Measurements from ENCODE around the gene KIF25.
A peak's percentile ranks its signal among the peaks of the same experiment; 100 is the strongest.

KIF25 gene, protein sequence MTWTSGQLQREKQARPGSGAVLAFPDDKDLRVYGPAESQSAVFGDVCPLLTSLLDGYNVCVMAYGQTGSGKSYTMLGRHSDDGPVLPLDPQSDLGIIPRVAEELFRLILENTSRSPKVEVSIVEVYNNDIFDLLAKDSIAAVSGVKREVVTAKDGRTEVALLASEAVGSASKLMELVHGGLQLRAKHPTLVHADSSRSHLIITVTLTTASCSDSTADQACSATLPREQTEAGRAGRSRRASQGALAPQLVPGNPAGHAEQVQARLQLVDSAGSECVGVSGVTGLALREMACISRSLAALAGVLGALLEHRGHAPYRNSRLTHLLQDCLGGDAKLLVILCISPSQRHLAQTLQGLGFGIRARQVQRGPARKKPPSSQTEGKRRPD

DNA sequence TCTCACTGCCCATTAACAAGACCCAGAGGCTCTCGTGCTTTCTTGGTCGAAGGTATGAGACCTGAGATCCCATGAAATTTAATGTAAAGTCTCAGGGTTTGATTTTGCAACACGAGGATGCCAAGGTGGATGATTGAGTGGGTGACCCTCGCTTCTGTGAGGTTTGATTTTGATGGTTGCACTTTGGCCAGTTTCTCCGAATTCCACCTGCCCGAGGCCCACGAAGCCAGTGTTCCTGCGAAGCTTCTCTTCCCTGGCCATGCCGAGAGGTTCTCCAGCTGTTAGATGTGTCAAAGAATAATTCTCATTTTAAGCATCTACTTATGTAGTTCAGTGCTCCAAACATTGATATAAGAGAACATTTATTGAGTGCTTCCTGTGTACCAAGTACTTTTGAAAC is at the start of gene KIF25:
TSS of gene KIF25 (plus strand) at position 30 of the 400 bp plus-strand sequence. CDS start 31,915 bp downstream, outside the sequence.
- DNase-seq, result no peak

DNA sequence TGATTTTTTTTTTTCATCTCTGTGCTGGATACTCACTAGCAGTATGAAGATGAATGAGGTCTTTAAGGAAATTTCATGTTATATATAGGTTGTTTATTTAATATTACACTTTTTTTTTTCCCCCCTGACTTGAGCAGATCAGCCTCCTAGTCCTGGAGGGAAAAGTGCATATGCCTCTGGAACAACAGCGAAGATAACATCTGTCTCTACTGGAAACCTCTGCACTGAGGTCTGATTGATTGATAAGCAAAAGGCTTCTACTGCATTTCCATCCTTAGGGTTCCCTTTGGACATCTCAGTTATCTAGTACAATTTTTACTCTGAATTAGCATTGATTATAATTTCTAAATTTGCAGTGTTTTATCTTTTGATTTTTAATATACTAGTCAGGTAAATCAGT is 49.8 kb upstream of the KIF25 start:
- DNase-seq, result no peak

DNA sequence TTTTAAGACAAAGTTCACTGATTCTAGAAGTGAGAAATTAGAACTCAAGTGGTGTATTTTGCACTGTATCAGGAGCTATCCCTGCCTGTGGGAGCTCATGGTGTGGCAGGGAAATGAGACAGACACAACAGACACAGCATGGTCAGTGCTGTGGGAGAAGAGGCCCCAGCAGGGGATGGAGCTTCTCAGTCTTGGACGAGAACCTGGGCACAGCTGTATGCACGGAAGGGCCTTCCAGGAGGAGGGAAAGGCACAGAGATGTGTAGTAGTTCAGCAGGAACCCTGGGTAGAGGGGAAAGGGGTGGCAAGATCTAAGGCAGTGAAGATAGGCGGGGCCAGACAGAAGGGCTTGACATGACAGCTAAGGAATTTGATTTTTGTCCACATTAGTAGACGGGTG is 48.8 kb upstream of the KIF25 start:
- no peak for DNase-seq

DNA sequence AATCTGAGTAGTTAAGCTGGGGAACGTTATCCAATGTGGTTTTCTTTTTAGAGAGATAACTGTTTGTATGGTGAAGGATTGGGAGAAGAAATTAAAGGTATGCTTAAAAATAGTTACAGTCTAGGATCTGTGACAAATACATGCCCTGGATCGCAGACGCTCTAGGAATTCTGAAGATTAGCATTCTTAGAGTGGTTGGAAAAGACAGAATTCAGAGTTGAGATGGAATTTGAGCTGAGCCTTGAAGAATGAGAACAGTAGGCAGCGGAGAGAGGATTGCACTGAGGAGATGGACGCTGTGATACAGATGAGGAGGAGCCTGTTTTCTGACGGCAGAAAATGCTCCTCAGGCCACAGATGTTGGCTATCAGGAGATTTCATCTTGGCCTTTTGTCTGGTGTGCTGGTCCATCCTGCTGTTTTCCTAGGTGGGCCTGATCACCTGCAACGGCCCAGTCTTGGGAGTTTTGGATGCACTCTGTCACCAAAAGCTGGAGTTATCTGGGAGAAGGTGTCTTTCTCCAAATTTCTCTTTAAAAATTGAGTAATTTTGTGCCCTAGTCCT is 48.3 kb upstream of the KIF25 start:
- DNase-seq, result no peak

DNA sequence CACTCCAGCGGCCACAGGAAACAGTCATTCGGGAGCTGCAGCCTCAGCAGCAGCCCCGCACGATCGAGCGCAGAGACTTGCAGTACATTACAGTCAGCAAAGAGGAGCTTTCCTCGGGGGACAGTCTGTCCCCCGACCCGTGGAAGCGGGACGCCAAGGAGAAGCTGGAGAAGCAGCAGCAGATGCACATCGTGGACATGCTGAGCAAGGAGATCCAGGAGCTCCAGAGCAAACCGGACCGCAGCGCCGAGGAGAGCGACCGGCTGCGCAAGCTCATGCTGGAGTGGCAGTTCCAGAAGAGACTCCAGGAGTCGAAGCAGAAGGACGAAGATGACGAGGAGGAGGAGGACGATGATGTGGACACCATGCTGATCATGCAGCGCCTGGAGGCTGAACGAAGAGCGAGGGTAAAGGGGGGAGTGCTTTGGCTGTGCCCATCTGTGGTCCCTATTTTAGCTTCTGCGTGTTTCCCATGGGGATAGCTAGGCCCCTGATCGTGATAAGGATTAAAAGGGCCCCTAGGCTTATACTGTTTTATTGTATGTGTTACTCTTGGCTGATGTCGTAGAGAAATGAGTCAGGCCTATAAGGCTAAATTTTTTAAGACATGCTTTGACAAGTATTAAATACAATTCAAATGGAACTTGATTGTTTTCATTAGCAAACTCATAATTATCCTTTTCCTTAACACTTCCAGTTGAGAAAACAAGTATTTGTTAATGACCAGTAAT is 45.5 kb upstream of the KIF25 start:
- DNase-seq, result no peak

DNA sequence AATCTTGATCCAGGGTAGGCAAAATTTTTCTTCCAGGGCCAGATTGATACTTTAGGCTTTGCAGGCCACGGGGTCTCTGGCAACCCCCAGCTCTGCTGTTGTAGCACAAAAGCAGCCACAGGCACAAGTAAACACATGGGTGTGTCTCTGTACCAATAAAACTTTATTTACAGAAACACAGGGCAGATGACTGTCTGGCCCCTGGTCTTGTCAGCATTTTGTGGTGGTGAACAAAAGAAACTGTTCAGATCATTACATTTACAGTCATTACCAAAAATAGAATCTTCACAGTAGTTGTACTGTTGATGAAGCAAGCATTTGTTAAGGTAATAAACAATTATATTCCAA is 45.0 kb upstream of the KIF25 start:
- no peak for DNase-seq

DNA sequence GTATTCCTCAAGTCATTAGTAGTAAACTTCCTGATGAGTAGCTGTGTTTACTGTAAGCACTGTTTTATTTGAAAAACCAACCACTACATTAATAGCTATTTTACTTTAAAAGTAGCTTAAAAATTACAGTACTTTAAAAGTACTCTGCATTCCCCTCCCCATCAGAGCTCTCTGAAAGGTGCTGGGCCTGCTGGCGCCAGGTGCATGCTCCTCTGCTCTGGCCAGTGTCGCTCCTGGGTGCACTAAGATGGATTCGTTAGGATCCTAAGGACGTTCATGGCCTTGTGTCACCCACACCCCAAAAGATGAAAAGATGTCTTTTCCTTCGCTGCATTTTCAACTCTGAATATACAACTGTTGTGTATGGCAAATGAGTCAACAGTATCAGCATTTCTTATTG is 43.9 kb upstream of the KIF25 start:
- no peak for DNase-seq

DNA sequence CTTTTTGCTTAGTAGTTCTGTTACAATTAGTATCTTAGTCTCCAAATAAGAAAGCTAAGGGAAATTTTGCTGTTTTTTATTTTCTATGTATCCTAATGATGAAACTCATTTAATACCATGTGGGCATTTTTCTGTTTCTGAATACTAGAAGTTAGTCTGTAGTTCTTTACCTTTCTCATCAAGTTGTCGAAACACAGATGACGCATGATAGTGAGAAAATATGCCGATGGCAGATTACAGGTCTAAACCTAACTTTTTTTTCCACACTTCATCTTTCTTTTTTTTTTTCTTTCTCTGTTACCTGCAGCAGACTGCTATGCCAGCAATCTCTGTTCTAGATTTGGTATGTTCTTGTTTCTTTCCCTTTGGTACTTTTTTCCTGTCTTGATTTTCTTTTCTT is 43.3 kb upstream of the KIF25 start:
- DNase-seq, result no peak

DNA sequence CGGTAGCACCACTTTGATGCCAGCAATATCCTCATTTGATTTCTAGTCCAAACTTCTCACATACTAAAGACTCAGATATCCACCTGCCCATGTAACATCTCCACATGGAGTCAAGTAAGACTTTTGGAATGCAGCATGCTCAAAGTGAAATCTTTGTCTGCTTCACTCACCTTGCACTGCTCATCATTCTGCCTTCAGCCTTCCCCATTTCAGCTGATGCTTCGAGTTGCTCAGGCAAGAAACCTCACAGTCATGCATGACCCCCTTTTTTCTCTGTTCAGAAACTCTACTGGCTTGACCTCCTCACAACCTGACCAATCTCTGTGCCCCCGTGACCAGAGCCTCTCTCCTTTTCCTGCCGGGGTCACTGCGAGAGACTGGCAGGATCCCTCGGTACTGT is 41.0 kb upstream of the KIF25 start:
- no peak for DNase-seq

DNA sequence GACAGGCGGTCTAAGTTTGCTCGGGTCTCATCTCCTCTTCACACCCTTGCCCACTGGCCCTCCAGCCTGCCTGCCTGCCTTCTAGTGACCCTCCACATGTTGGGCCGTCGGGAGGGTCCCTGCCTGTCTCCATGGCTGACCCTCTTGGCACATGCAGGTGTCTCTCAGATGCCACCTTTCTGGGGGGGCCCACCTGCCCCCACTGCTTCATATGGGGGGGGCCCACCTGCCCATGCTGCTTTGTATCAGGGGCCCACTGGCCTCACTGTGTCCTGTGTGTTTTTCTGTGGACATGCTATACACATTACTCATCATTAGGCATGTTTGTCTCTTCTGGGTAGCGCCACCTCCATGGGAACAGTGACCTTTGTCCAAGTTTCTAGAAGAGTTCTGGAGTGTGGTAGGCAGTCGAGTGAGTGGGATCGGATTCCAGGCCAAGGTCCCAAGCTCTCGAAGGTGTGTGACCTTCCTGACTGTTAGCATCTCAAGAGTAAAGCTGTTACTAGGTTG is 40.4 kb upstream of the KIF25 start:
- DNase-seq, result no peak

DNA sequence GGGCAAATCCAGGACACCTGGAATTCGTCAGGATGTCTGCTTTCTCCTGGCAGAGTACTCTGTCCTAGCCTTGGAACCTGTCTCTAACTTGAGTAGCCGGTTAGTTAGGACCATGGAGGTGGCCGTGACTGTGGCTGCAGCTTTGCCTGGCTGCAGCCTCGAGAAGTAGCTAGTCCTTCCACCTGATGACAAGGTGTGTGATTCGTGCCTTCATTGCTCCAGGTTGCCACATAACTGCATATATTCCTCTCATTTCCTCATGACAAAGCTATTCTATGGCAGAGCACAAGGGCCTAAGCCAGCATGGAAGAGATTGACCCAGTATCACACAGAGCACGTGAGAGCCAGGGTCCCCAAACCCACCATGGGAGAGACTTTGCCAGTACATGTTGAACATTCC is 39.8 kb upstream of the KIF25 start:
- DNase-seq, result no peak

DNA sequence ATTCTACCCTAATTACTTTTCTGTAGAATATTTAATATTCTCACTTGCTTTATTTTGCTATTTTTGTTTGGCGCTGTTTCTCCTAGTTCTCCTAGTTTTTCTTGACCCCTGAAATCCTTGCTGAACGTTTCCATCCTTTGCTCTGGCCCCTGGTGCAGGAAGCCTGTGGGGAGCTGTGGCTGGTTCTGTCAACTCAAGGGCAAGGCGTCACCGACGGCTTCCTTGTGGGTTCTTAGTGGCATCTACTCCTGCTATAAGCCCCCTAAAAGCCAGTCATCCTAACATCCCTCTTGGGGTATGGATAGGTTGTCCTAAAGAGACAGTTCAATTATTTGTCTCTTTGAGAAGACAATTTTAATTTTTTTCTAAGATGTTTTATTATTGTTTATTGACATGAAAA is 36.9 kb upstream of the KIF25 start:
- DNase-seq, result no peak

DNA sequence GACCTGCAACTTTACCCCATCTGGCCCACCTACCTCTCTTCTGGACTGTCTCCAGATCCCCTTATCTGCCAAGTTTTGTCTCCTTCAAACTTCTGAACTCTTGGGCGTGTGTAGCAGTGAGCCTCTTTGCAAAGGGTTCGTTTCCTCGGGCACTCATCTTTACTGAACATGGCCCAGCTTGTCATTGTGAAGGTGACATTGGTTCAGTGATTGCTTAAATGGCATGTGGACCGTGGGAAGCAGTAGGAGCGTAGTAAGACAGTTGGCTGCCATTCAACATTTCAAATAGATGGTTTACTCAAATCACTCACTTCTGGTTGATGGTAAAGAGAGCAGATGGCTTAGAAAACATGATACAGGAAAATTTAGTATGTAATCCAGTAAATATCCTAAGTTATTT is 34.8 kb upstream of the KIF25 start:
- DNase-seq, result no peak

DNA sequence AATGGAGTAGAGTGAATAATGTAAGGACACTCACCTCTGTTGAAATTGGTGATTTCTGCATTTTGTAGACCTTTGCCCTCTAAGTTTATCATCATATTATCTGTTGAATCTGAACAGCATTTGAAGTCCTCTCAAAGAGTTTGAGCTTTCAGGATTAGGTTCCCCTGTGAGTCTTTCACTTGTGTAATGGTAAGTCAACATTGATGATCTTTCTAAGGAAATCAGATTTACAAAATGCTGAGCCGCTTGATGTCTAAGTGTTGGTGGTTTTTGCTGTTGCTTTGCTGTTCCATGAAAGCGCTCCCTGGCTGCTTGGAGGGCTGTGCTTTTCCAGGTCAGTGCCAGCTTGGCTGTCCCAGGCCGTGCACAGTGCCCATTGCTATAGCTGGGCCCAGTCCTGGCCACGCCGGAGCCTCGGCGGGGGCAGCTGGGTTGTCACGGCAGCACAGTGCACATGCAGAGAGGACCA is 33.8 kb upstream of the KIF25 start:
- DNase-seq, result no peak

DNA sequence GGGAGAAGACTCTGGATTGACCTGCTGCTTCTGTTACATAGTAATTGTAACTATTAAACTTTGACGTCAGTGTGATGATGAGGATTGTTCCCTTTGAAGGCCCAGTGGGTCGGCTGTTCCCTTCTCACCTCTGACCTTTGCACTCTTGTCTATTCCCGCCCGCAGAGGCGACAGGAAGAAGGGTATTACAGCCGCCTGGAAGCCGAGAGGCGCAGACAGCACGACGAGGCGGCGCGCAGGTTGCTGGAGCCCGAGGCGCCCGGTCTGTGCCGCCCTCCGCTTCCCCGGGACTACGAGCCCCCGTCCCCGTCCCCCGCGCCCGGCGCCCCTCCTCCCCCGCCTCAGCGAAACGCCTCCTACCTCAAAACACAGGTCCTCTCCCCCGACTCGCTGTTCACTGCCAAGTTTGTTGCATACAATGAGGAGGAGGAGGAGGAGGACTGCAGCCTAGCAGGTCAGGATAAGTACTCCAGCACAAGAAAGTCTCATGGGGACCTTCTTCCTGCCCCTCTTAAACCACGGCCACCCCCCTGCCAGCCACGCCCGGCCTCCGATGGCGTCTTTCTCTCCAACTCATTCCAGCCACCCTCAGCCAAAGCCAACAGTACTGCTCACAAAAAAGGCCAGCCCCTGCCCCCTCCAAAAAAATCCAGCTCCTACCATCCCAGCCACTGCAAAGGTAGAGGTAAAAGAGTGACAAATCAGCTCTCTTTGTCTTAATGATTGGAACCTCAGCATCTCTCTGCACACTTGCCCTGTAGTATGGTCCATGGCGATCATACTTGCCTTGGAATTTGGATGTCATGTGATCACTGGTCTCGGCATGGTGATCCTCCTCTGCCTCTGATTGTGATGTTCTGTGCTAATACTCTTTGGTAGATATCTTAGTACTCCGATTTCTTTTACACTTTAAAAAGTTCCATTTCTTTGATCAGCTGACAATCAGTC is 31.6 kb upstream of the KIF25 start:
- no peak for DNase-seq

DNA sequence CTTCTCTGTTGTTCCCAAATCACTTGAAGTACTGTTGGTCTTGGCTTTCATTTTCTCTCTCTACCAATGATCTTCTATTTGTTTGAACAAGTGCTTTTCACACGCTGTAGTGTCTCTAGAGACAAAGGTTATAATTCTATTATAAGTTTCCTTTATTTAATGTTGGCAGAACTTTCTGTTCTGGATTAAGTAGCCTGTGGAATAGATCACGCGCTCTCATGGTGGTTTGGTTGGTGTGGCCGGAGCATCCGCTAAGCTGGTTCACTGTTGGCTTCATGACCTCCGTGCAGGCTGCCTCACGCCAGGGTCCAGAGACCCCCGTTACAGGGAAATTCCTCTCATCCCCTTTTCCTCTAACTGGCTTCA is 30.9 kb upstream of the KIF25 start:
- DNase-seq, result no peak

DNA sequence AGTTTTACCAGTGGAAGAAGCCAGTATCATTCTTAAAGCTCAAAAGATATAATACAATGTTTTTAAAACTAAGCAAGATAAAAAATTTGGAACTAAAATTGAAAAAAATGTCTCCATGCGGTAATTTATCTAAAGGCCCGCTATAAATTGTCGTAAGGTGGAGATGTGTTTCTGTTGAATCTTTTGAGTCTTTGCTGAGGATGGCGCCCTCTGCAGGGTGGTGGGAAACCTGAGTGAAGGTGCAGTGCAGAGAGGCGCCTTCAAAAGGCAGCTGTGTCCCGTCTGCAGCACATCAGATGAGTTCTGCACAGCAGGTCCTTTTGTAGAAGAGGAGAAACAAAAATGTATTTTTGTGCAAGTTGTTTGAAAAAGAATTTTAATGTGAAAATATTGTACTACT is 29.4 kb upstream of the KIF25 start:
- peak; percentile 11 for DNase-seq

DNA sequence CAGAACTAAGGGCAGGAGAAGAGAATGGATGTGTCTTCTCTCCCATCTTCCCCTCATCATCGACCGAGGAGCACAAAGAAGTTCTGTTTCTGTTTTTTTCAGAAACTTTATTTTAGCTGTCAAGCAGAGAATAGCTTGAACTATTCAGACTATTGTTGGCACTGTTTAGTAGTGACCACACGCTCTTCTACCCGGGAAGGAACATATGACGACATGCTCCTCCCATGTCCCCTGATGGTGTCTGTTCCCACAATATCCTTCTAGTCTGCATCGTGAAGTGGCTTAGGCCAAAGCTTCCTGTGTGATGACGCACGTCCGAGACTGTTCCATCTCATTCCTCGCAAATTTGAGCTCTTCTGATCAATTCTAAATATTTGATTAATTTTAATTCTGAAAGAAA is 27.2 kb upstream of the KIF25 start:
- DNase-seq, result no peak

DNA sequence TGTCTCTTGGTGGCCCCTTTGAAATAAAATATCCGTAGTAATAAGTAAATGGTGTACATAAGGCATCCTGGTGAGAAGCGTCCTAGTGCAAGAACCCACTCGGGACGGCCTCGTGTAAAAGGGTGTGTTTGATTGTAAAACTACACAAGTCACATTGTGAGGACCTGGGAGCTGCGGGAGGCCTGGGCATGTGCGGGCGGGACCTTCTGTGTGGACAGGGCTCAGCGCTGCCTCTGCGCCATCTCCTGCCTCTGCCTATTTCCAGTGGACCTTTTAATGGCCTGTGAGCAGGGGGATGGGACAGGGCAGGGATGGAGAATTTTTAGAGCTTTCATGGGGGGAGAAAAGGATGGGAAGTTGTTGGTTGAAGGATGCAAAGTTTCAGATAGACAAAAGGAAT is 25.3 kb upstream of the KIF25 start:
- DNase-seq, result no peak

DNA sequence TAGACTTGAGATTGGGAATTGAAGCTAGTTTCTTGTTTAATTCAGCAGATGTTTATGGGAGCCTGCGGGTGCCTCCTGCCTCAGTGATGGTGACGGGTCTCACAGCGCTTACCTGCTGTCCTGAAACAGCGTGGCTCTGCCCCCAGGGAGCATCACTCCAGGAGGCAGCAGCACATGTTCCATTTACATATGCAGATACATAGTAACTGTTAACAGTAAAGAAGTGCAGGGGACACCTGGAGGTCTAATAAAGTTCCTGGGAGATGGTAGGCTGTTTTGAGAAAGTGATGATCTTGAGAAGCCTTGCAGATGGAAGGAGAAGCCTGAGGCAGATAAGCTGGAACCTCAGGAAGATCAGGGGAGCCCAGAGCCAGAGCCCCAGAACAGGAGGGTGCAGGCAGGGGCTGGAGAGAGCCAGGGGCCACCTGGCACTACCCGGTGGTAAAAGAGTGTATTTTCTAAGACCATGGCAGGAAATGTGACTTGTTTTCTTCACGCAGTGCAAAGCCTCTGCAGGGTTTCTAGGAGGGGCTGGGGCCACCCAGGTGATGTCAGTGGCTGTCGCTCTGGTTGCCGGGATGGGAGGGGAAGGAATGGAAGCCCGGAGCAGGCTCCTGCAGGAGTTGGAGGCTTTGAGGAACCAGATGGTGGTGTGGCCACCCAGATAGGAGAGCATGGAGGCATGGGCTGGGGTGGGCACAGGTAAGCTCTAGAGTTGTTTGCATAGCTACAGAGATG is 24.2 kb upstream of the KIF25 start:
- DNase-seq, result no peak

DNA sequence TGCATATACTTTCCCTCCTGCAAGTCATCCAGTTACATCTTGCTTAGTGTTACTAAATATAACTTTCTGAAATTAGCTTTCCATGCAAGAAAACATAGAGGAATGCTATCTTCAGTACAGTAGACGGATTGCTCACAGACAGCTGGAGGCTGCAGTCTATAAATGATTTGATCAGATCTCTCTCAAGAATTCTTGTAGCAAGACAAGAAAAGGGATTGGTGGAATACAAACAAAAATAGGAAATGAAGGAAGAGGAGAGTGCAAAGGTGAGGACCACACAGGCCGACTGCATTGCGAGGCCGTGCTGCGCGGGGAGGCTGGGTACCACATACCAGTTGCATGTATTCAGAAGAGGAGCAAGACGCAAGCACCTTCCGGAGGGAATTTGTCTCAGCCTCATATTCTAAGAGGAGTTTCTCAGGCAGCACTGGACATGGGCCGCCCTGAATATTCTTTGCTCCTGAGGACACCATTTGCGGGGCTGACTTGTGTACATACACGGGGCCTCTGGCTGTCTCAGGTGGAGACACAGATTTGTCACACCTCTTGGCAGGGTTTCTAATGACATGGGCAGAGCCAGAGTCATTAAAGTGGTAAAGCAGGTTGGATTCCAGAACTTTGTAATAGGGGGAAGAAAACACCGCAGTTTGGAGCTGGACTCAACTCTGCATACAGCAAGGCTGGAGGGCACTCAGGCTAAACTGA is 22.7 kb upstream of the KIF25 start:
- no peak for DNase-seq

DNA sequence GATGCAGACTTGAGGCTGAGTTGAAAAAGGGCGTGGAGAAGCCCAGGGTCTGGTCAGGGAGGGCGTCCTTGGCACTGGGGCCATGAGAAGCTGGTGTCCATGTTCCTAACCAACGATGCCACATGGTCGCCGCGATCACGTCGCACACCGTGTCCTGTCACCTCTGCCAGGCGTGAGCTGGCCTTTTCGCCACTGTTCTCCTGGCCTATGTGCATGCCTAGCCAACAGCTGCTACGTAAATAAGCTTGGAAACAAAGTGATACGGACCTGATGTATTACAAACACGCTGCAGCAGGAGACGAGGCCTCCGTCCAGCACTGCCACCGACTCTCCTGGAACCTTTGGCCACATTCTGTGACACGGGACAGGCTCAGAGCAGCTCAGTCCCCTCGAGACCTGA is 22.0 kb upstream of the KIF25 start:
- no peak for DNase-seq

Data from CD4-positive, alpha-beta T cell treated with Interleukin-21 for 1 hour (primary cell).